GM19328 (cell line): ENCODE results near the gene ADM5.
"Not testable (repeated sequence)": the region's sequence is repeated elsewhere in the genome, so short reads cannot be mapped to it uniquely, and the experiment has no call there.

Experiments
- ATAC-seq: cut with Tn5 transposase; IDR thresholded peaks from one replicate; pipeline ENCODE4 v1.9.1; 2021; ENCODE audit warnings: mild to moderate bottlenecking, moderate library complexity; ENCODE audit not compliant: unreplicated experiment

ADM5 gene

GRCh38 chr19:49699364-49699763, 10.0 kb downstream of the ADM5 start:
- ATAC-seq = no peak

- no peak for ATAC-seq
Measured at GRCh38 chr19:49700563-49700962, 11.2 kb downstream of the ADM5 start.

- ATAC-seq = no peak
Measured at GRCh38 chr19:49701271-49701786, 11.9 kb downstream of the ADM5 start.

GRCh38 chr19:49704888-49705642, 15.7 kb downstream of the ADM5 start:
- ATAC-seq = no peak

- no peak for ATAC-seq
Measured at GRCh38 chr19:49705919-49706318, 16.5 kb downstream of the ADM5 start.

GRCh38 chr19:49710372-49710951, 21.1 kb downstream of the ADM5 start:
- ATAC-seq = no peak

GRCh38 chr19:49712397-49712859, 23.0 kb downstream of the ADM5 start:
- ATAC-seq = no peak

- no peak for ATAC-seq
Measured at GRCh38 chr19:49713236-49713845, 23.9 kb downstream of the ADM5 start.

GRCh38 chr19:49716154-49716553, 26.8 kb downstream of the ADM5 start:
- ATAC-seq = no peak

GRCh38 chr19:49718511-49718910, 29.1 kb downstream of the ADM5 start:
- no peak for ATAC-seq

- ATAC-seq = no peak
Measured at GRCh38 chr19:49718991-49719390, 29.6 kb downstream of the ADM5 start.

GRCh38 chr19:49719420-49719819, 30.0 kb downstream of the ADM5 start:
- ATAC-seq = not testable (repeated sequence)

GRCh38 chr19:49727217-49728030, 38.0 kb downstream of the ADM5 start:
- ATAC-seq = no peak

GRCh38 chr19:49730166-49730565, 40.8 kb downstream of the ADM5 start:
- ATAC-seq = no peak

- ATAC-seq = no peak
Measured at GRCh38 chr19:49738268-49738667, 48.9 kb downstream of the ADM5 start.

- no peak for ATAC-seq
Measured at GRCh38 chr19:49739098-49739497, 49.7 kb downstream of the ADM5 start.

- no peak for ATAC-seq
Measured at GRCh38 chr19:49739933-49740332, 50.5 kb downstream of the ADM5 start.
